ENCODE data around the gene PADI6.

DNA sequence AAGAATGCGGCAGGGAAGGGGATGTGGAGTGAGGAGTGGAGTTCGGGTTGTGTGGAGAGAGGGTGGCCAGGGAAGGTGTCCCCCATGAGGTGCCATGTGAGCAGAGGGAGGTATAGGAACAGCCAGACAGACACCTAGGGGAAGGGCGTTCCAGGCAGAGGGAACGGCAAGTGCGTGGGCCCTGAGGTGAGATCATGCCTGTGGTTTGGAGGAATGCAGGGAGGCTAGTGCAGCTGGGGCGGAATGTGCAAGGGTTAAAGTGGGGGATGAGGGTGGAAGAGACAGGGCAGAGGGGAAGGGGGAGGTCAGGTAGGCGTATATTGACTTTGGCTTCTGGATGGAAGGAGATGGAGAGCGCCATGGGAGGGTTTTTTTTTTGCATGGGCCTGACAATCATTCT lies 31.6 kb upstream of the PADI6 start:
- TF ChIP-seq, protein P1, sequence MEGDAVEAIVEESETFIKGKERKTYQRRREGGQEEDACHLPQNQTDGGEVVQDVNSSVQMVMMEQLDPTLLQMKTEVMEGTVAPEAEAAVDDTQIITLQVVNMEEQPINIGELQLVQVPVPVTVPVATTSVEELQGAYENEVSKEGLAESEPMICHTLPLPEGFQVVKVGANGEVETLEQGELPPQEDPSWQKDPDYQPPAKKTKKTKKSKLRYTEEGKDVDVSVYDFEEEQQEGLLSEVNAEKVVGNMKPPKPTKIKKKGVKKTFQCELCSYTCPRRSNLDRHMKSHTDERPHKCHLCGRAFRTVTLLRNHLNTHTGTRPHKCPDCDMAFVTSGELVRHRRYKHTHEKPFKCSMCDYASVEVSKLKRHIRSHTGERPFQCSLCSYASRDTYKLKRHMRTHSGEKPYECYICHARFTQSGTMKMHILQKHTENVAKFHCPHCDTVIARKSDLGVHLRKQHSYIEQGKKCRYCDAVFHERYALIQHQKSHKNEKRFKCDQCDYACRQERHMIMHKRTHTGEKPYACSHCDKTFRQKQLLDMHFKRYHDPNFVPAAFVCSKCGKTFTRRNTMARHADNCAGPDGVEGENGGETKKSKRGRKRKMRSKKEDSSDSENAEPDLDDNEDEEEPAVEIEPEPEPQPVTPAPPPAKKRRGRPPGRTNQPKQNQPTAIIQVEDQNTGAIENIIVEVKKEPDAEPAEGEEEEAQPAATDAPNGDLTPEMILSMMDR (IDR thresholded peaks at IDR 0.05), result no peak
- TF ChIP-seq EZH2 (IDR thresholded peaks at IDR 0.05; ENCODE audit: borderline replicate concordance, insufficient read depth, low read depth, low read length, poor library complexity, severe bottlenecking), result no peak

Measured in B cell (primary cell).